Measurements from ENCODE around the gene CTBP2.

CTBP2 gene

GRCh38 chr10:124999433-125000365 is 160.7 kb downstream of the CTBP2 start:
- H3K4me3 ChIP-seq (replicated peaks in 1 of 2; ENCODE audit: low read depth in 2 of 2, low read length in 2 of 2) = no peak overlapping the region
- TF ChIP-seq CTCF (IDR thresholded peaks at IDR 0.05; ENCODE audit: low read depth, low read length) = no peak
- DNase-seq (ENCODE audit: low read depth in 2 of 2) = peak; percentile 75 to 88

GRCh38 chr10:124998624-124999291 is 161.6 kb downstream of the CTBP2 start:
- no peak for TF ChIP-seq CTCF (IDR thresholded peaks at IDR 0.05; ENCODE audit: low read depth, low read length)
- DNase-seq (ENCODE audit: low read depth in 2 of 2) = no peak
- no peak overlapping the region for H3K4me3 ChIP-seq (replicated peaks in 1 of 2; ENCODE audit: low read depth in 2 of 2, low read length in 2 of 2)

GRCh38 chr10:124997771-124998623 is 162.4 kb downstream of the CTBP2 start:
- no peak for TF ChIP-seq CTCF (IDR thresholded peaks at IDR 0.05; ENCODE audit: low read depth, low read length)
- no peak overlapping the region for H3K4me3 ChIP-seq (replicated peaks in 1 of 2; ENCODE audit: low read depth in 2 of 2, low read length in 2 of 2)
- DNase-seq (ENCODE audit: low read depth in 2 of 2) = no peak

GRCh38 chr10:124997306-124997705 is 163.1 kb downstream of the CTBP2 start:
- no peak for TF ChIP-seq CTCF (IDR thresholded peaks at IDR 0.05; ENCODE audit: low read depth, low read length)
- DNase-seq (ENCODE audit: low read depth in 2 of 2) = no peak
- no peak overlapping the region for H3K4me3 ChIP-seq (replicated peaks in 1 of 2; ENCODE audit: low read depth in 2 of 2, low read length in 2 of 2)

- no peak for TF ChIP-seq CTCF (IDR thresholded peaks at IDR 0.05; ENCODE audit: low read depth, low read length)
- DNase-seq (ENCODE audit: low read depth in 2 of 2) = no peak
These were observed 163.5 kb downstream of the CTBP2 start for GRCh38 chr10:124996854-124997215.

GRCh38 chr10:124996127-124996853 is 164.1 kb downstream of the CTBP2 start:
- no peak overlapping the region for H3K4me3 ChIP-seq (replicated peaks in 1 of 2; ENCODE audit: low read depth in 2 of 2, low read length in 2 of 2)
- DNase-seq (ENCODE audit: low read depth in 2 of 2) = no peak
- TF ChIP-seq CTCF (IDR thresholded peaks at IDR 0.05; ENCODE audit: low read depth, low read length) = no peak

More at GRCh38 chr10:124996854-124997215, 163.5 kb downstream of the CTBP2 start:
- H3K4me3 ChIP-seq (replicated peaks in 1 of 2; ENCODE audit: low read depth in 2 of 2, low read length in 2 of 2) = no peak overlapping the region
